HL-60 (cell line): ENCODE results near the gene FBXL20.

Experiments
- POLR2AphosphoS5 ChIP-seq: IDR thresholded peaks from 2 replicates; pipeline ENCODE4 v1.6.1; 2012; ENCODE audit warnings: low read depth
- TF ChIP-seq, protein P1 (sequence below): IDR thresholded peaks from one replicate; pipeline ENCODE4 v1.5.1; 2011; ENCODE audit warnings: low read length, control low read depth, inconsistent platforms; ENCODE audit not compliant: insufficient read depth

GRCh38 chr17:39251997-39252396, 149.4 kb downstream of the FBXL20 start:
- TF ChIP-seq, protein P1, sequence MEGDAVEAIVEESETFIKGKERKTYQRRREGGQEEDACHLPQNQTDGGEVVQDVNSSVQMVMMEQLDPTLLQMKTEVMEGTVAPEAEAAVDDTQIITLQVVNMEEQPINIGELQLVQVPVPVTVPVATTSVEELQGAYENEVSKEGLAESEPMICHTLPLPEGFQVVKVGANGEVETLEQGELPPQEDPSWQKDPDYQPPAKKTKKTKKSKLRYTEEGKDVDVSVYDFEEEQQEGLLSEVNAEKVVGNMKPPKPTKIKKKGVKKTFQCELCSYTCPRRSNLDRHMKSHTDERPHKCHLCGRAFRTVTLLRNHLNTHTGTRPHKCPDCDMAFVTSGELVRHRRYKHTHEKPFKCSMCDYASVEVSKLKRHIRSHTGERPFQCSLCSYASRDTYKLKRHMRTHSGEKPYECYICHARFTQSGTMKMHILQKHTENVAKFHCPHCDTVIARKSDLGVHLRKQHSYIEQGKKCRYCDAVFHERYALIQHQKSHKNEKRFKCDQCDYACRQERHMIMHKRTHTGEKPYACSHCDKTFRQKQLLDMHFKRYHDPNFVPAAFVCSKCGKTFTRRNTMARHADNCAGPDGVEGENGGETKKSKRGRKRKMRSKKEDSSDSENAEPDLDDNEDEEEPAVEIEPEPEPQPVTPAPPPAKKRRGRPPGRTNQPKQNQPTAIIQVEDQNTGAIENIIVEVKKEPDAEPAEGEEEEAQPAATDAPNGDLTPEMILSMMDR: no peak
- TF ChIP-seq POLR2AphosphoS5: no peak
